Measurements from ENCODE around the gene TMC1.

The TMC1 gene

DNA sequence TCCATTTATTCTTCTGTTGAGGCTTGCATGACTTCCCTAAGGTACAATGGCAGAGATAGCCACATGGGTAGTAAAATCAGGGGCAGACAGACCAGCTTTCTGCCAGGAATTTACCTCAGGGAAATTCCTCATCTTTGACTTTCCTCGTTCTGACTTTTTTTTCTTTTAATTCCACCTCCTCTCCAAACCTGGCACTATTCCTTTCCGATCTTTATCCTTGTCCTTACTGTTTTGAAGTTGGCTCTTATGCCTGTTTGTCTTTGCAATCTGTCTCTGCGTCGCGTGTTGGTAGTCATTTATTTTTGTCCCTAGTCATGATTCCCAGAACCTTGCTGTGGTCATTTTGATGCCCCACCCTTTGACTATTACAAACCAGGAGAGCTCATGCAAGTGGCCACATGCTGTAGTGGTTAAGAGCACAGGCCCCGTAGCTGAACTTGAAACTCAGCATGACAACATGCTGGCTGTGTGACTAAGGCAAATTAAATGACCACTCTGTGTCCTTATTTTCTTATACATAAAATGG lies 19.0 kb downstream of the TMC1 start:
- TF ChIP-seq TAF1 (IDR thresholded peaks at IDR 0.05; ENCODE audit: low read depth), result no peak
- no peak for TF ChIP-seq CREB1 (IDR thresholded peaks at IDR 0.05; ENCODE audit: low read depth)
- TF ChIP-seq NFIC (IDR thresholded peaks at IDR 0.05), result no peak
- TF ChIP-seq, protein P1, sequence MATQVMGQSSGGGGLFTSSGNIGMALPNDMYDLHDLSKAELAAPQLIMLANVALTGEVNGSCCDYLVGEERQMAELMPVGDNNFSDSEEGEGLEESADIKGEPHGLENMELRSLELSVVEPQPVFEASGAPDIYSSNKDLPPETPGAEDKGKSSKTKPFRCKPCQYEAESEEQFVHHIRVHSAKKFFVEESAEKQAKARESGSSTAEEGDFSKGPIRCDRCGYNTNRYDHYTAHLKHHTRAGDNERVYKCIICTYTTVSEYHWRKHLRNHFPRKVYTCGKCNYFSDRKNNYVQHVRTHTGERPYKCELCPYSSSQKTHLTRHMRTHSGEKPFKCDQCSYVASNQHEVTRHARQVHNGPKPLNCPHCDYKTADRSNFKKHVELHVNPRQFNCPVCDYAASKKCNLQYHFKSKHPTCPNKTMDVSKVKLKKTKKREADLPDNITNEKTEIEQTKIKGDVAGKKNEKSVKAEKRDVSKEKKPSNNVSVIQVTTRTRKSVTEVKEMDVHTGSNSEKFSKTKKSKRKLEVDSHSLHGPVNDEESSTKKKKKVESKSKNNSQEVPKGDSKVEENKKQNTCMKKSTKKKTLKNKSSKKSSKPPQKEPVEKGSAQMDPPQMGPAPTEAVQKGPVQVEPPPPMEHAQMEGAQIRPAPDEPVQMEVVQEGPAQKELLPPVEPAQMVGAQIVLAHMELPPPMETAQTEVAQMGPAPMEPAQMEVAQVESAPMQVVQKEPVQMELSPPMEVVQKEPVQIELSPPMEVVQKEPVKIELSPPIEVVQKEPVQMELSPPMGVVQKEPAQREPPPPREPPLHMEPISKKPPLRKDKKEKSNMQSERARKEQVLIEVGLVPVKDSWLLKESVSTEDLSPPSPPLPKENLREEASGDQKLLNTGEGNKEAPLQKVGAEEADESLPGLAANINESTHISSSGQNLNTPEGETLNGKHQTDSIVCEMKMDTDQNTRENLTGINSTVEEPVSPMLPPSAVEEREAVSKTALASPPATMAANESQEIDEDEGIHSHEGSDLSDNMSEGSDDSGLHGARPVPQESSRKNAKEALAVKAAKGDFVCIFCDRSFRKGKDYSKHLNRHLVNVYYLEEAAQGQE (IDR thresholded peaks at IDR 0.05; ENCODE audit: low read depth), result no peak
- TF ChIP-seq, protein P2, sequence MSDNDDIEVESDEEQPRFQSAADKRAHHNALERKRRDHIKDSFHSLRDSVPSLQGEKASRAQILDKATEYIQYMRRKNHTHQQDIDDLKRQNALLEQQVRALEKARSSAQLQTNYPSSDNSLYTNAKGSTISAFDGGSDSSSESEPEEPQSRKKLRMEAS (IDR thresholded peaks at IDR 0.05), result no peak
- no peak for TF ChIP-seq CEBPB (IDR thresholded peaks at IDR 0.05)
- no peak for TF ChIP-seq TEAD4 (IDR thresholded peaks at IDR 0.05)
- TF ChIP-seq YY1 (IDR thresholded peaks at IDR 0.05; ENCODE audit: low read depth), result no peak
- TF ChIP-seq RAD21 (IDR thresholded peaks at IDR 0.05; ENCODE audit: low read depth), result no peak
- TF ChIP-seq FOXM1 (IDR thresholded peaks at IDR 0.05; ENCODE audit: borderline replicate concordance, low read depth), result no peak
- no peak for TF ChIP-seq TCF12 (IDR thresholded peaks at IDR 0.05; ENCODE audit: low read depth)
- no peak for TF ChIP-seq EP300 (IDR thresholded peaks at IDR 0.05; ENCODE audit: borderline replicate concordance)
- TF ChIP-seq EGR1 (IDR thresholded peaks at IDR 0.05), result no peak
- no peak for TF ChIP-seq ZBTB7A (IDR thresholded peaks at IDR 0.05; ENCODE audit: low read depth)
- TF ChIP-seq, protein P3, sequence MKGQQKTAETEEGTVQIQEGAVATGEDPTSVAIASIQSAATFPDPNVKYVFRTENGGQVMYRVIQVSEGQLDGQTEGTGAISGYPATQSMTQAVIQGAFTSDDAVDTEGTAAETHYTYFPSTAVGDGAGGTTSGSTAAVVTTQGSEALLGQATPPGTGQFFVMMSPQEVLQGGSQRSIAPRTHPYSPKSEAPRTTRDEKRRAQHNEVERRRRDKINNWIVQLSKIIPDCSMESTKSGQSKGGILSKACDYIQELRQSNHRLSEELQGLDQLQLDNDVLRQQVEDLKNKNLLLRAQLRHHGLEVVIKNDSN (IDR thresholded peaks at IDR 0.05), result no peak

DNA sequence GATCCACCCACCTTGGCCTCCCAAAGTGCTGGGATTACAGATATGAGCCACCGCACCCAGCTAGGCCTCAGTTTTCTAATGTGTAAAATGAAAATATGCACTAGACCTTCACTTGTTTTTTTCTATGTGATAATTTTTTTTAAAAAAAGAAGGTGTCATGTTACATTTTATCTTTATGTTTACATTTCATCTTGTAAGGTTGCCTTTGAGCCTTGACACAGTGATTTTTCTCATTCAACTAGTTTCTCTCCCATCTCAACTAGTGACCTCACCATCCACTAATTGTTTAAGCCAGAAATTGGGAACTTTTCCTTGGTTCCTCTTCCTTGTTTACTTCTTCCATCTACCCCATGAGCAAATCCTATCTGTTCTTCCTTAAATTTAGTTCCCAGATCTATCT lies 21.5 kb downstream of the TMC1 start:
- TF ChIP-seq EGR1 (IDR thresholded peaks at IDR 0.05) (no peak), RAD21 (IDR thresholded peaks at IDR 0.05; ENCODE audit: low read depth) (no peak), FOXM1 (IDR thresholded peaks at IDR 0.05; ENCODE audit: borderline replicate concordance, low read depth) (no peak), CREB1 (IDR thresholded peaks at IDR 0.05; ENCODE audit: low read depth) (no peak)

DNA sequence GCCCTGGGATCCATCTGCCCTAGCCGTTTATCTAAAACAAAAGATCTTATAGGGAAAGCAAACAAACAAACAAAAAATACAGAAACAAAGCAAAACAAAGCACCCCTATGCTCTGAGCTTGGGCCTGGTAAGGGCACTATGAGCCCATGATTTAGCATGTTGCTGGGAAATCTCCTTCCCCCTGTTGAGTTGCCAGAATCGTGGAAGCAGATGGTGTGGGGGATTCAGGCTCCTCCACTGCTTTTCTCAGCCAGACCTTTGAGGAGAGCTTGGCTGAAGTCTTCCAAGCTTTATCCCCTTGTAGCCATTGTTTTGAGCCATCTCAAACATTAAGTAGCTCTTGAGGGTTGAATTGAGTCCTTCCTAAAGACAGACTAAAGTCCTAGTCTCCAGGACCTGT lies 29.9 kb downstream of the TMC1 start:
- no peak for TF ChIP-seq YY1 (IDR thresholded peaks at IDR 0.05; ENCODE audit: low read depth)
- TF ChIP-seq, protein P1 (IDR thresholded peaks at IDR 0.05; ENCODE audit: low read depth), result no peak
- no peak for TF ChIP-seq TAF1 (IDR thresholded peaks at IDR 0.05; ENCODE audit: low read depth)
- no peak for TF ChIP-seq RAD21 (IDR thresholded peaks at IDR 0.05; ENCODE audit: low read depth)
- TF ChIP-seq EP300 (IDR thresholded peaks at IDR 0.05; ENCODE audit: borderline replicate concordance), result no peak
- TF ChIP-seq, protein P3 (IDR thresholded peaks at IDR 0.05), result no peak
- TF ChIP-seq CREB1 (IDR thresholded peaks at IDR 0.05; ENCODE audit: low read depth), result no peak
- no peak for TF ChIP-seq CEBPB (IDR thresholded peaks at IDR 0.05)
- TF ChIP-seq TEAD4 (IDR thresholded peaks at IDR 0.05), result no peak
- no peak for TF ChIP-seq ZBTB7A (IDR thresholded peaks at IDR 0.05; ENCODE audit: low read depth)
- no peak for TF ChIP-seq EGR1 (IDR thresholded peaks at IDR 0.05)
- TF ChIP-seq NFIC (IDR thresholded peaks at IDR 0.05), result no peak

DNA sequence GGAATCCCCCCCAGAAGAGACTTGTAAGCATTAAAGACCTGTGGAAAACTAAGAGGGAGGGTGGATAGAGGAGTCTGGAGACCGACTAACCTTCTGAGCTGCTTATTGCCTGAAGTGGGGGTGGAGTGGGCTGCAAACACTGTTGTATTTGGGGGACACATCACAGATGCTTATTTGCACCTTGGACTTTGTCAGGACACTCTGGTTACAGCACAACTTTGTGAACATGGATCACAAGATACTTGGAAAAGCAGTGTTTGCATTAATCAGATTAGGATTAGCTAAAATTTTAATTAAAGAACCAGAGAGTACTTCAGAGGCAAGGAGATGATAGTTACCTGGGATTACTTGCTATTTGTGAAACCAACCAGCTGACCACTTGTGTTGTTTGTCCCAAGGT lies 30.9 kb downstream of the TMC1 start:
- TF ChIP-seq, protein P1 (IDR thresholded peaks at IDR 0.05; ENCODE audit: low read depth), result no peak
- TF ChIP-seq EGR1 (IDR thresholded peaks at IDR 0.05) (no peak), TAF1 (IDR thresholded peaks at IDR 0.05; ENCODE audit: low read depth) (no peak), FOXM1 (IDR thresholded peaks at IDR 0.05; ENCODE audit: borderline replicate concordance, low read depth) (no peak), ZBTB7A (IDR thresholded peaks at IDR 0.05; ENCODE audit: low read depth) (no peak), TCF12 (IDR thresholded peaks at IDR 0.05; ENCODE audit: low read depth) (no peak), EP300 (IDR thresholded peaks at IDR 0.05; ENCODE audit: borderline replicate concordance) (no peak), NFIC (IDR thresholded peaks at IDR 0.05) (no peak), TEAD4 (IDR thresholded peaks at IDR 0.05) (no peak), RAD21 (IDR thresholded peaks at IDR 0.05; ENCODE audit: low read depth) (no peak), CREB1 (IDR thresholded peaks at IDR 0.05; ENCODE audit: low read depth) (no peak), CEBPB (IDR thresholded peaks at IDR 0.05) (no peak), YY1 (IDR thresholded peaks at IDR 0.05; ENCODE audit: low read depth) (no peak)
- TF ChIP-seq, protein P3 (IDR thresholded peaks at IDR 0.05), result no peak
- TF ChIP-seq, protein P2 (IDR thresholded peaks at IDR 0.05), result no peak

All from Ishikawa (cell line).